ENCODE measurements around the gene DOCK6.
"Not testable (repeated sequence)": the region's sequence is repeated elsewhere in the genome, so short reads cannot be mapped to it uniquely, and the experiment has no call there.

DOCK6 gene

DNA sequence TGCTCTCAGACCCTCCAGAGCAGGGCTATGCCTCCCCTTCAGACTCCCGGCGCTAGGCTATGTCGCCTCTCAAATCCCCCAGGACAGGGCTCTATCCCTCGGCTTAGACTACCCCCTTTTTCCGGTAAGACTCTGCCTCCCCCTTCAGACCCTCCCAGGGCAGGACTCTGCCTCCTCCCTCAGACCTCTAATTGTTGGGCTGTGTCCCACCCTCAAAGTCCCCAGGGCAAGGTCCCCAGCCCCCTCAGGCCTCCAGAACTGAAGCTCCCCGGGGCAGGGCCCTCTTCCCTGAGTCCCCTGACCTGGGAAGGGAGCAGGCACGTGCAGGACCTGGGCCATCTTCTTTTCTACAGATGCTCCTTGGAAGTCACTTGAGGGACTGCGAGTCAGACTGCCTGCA, 68.2 kb downstream of the DOCK6 start:
- no peak for DNase-seq

DNA sequence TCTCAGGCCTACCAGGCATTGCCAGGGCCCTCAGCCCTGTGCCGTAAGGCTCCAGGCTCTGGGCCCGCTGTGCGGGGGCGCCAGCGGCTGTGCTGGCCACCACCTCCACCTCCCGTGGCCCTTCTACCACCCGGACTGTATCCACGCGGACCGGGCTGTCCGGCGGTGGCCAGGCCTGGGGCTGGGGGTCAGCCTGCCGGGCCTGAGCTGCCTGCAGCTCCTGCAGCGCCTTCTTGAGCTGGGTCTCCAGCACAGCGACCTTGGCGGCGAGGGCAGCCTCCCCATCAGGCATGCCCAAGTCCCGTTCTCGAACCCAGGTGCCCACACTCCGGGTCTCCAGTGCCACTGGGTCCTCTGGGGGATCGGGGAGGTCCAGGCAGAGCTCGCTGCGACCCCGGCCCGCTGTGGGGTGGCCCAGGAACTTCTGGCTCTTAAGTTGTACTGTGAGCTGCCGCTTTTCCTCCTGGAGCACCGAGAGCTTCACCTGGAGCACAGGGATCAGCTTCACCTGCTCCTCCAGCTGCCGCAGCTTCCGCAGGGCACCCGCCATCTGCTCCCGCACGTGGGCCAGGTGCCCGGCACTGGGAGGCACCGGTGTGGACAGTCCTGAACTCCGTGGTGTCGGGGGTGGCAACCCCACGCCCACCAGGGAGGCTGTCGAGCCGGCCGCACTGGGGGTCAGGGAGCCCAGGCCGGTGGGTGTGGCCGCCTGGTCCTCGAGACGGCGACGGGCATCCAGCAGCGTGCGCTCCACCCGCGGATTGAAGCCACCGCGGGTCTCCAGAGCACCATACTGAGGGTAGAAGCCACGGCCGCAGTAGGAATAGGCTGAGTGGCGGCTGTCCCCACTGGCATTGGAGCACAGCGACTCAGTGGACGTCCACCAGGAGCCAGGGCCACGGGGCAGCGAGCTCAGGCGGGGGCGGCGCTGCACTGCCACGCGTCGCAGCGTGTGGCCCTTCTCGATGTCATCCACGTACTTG, 69.1 kb downstream of the DOCK6 start:
- no peak for DNase-seq

- DNase-seq, result no peak
Observed at GRCh38 chr19:11191934-11192333, 70.4 kb downstream of the DOCK6 start.

DNA sequence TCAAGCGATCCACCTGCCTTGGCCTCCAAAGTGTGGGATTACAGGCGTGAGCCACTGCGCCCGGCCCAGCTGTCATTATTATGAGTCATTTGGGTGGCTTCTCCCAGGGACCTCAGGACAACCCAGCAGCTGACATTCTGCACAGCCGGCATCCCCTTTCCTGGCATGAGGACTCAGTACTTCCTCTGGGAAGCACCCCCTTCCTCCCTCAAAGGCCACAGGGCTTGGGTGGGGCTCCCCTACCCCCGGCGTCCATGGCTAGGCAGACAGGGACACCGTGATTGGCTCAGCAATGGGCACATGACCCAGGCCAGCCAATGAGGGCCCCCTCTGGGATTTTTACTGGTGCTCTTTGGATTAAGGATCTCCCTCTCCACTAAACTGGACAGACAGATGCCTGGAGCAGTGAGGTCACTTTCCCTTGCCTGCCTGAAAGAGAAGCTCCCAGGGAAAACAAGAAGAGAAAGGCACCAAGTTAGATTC, 71.0 kb downstream of the DOCK6 start:
- no peak for DNase-seq

DNA sequence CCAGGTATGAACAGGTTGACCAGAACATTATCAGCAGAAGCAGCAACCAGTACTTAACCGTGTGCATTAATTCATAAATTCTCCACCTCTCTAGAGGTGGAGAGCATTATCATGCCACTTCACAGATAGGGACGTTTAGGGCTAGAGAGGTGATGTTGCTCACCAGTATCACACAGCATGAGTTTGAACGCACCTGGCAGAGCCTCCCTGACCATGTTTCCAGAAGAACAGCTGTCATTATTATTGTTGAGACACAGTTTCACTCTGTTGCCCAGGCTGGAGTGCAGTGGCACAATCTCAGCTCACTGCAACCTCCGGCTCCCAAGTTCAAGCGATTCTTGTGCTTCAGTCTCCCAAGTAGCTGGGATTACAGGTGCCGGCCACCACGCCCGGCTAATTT, 71.8 kb downstream of the DOCK6 start:
- no peak for DNase-seq

DNA sequence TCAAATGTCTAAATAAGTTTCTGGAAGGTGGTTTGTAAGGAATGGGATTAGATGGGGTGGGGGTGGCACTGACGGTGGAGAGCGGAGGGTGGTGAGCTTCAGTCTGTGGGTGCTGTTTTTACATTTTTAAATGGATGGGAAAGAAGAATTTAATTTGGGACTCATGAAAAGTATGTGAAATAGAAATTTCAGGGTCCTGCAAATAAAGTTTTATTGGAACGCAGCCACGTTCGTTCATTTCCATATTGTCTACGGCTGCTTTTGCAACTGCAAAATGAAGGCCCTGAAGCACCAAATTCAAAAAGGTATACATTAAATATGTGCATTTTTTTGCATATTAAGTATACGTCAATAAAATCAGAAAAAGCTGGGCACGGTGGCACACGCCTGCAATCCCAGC, 74.9 kb downstream of the DOCK6 start:
- DNase-seq, result no peak

DNA sequence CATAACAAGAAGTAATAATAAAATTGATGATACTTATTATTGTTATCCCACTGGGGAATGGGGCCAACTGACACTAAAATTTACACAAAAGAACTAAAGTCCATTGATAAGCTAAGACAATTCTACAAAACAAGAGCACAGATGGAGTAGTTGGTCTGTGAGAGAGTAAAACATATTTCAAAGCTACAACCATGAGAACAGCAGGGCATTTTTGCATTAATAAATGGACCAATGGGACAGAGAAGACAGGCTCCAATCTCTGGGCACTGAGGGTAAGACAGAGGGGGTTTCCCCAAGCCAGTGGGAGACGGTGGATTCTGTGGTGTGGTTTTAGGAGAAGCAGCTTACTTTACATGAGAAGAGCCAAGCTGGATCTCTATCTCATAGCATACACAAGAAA, 79.3 kb downstream of the DOCK6 start:
- no peak for DNase-seq

DNA sequence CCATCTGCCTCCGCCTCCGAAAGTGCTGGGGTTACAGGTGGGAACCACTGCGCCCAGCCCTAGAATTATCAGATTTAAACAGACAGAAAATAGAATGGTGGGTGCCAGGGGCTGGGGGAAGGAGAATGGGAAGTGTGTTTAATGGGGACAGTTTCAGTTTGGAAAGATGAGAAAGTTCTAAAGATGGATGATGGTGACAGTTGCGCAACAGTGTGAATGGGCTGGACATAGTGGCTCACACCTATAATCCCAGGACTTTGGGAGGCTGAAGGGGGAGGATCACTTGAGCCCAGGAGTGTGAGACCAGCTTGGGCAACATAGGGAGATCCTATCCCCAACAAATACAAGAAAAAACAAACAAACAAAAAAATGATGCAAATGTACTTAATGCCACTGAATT, 80.8 kb downstream of the DOCK6 start:
- no peak for DNase-seq

DNA sequence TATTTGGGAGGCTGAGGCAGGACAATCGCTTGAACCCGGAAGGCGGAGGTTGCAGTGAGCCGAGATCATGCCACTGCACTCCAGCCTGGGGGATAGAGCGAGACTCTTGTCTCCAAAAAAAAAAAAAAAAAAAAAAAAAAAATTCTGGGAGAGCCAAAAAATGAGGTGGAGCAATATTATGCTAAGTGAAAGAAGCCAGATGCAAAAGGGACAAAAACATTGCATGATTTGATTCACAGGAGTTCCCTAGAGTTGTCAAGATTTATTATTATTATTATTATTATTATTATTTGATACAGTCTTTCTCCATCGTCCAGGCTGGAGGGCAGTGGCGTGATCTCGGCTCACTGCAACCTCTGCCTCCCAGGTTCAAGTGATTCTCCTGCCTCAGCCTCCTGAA, 81.3 kb downstream of the DOCK6 start:
- DNase-seq, result not testable (repeated sequence)

- DNase-seq, result no peak
Observed at GRCh38 chr19:11180346-11180745, 82.0 kb downstream of the DOCK6 start.

GRCh38 chr19:11179716-11180297, 82.5 kb downstream of the DOCK6 start:
- no peak for DNase-seq

DNA sequence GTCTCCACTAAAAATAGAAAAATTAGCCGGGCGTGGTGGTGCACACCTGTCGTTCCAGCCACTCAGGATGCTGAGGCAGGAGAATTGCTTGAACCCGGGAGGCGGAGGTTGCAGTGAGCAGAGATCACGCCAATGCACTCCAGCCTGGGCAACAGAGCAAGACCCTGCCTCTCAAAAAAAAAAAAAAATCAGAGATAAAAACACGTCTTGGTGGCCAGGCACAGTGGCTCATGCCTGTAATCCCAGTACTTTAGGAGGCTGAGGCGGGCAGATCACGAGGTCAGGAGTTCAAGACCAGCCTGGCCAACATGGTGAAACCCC, 83.2 kb downstream of the DOCK6 start:
- not testable (repeated sequence) for DNase-seq

GRCh38 chr19:11177592-11177991, 84.7 kb downstream of the DOCK6 start:
- no peak for DNase-seq

DNA sequence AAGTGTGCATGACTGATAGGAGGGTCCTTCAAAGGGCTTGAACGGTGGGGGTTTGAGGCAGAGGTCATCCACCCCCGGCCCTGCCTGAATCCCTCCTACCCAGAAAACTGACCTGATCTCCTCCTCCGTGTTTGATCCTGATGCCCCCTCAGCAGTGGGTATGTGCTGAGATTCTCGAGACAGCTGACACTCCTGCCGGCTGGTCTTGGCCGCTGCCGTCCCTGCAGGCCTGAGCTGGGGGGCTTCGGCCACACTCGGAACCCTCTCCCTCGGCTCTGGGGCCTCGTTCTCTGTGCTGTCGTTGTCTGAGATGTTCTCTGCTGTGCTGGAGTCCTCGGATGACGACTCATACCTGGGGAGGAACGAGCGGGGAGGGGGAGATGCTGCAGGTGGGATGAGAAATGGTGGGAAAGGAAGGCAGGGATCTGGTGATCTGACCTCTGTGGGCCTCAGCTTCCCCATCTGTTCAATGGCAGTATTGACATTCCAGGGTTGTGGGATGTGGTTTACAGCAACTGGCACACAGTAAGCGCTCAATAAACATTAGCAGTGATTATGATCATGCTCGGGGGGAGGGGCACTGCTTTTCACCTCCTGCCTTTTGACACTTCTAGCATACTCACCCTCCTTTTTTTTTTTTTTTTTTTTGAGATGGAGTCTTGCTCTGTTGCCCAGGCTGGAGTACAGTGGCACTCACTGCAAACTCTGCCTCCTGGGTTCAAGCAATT, 85.7 kb downstream of the DOCK6 start:
- DNase-seq, result no peak

DNA sequence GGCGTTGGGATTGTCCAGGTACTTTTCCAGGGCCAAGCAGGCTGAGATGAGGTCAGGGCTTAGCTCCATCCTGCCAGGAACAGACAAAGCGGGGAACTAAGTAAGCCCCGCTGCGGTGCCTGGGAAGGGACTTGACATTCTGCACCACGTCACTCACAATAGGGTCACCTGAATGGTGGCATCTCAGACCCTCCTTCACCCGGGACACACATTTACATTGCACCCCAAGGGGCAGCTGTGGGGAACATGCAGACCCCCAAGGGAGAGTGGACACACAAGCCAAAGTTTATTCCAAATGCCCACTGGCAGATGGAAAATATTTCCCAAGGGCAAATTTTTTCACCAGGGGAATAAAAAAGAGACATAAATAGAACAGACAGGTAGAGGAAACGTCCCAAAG, 86.4 kb downstream of the DOCK6 start:
- no peak for DNase-seq

DNA sequence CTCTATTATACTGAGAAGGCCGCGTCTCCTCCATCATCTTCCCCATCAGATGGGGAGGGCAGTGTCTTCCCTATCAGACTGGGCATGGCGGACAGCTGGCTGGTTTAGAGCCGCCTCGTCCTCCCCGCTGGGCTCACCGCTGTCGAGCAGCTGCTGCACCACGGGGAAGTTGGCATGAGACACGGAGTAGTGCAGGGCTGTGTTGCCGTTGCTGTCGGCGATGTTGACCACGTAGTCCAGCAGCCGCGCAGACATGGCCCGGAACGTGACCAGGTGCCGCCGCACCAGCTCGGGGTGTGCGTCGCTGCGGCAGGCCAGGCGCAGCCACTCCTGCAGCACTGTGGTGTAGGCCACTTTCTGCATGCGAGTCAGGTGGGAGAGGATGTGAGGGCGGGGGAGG, 88.0 kb downstream of the DOCK6 start:
- no peak for DNase-seq

GRCh38 chr19:11173516-11174155, 88.7 kb downstream of the DOCK6 start:
- DNase-seq, result no peak

DNA sequence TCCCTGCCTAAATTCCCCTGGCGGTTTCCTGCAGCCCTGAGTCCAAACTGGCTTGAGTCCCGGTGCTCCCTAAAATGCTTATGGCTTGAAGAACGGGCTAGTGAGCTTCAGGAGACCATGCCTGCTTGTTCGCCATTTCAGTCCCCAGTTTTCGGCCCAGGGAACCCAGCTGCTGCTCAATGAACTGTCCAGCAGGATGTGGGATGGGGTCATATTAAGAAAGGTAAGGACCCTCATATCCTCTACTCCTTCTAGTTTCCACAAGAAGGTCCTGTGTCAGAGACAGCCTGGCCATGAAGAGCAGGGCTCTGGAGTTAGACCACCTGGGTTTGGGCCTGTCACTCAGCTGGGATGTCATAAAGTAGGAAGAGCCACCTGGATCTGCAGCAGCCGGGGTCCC, 89.7 kb downstream of the DOCK6 start:
- no peak for DNase-seq

DNA sequence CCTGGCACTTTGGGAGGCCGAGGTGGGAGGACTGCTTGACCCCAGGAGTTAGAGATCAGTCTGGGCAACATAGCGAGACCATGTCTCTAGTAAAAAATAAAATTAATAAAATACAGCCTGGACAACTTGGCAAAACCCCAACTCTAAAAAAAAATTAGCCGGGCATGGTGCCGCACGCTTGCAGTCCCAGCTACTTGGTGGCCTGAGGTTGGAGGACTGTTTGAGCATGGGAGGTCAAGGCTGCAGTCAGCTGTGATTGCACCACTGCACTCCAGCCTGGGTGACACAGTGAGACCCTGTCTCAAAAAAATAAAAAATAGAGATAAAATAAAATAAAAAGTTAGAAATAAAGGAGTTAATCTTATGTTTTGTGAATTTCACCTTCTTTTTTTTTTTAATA, 91.2 kb downstream of the DOCK6 start:
- no peak for DNase-seq

DNA sequence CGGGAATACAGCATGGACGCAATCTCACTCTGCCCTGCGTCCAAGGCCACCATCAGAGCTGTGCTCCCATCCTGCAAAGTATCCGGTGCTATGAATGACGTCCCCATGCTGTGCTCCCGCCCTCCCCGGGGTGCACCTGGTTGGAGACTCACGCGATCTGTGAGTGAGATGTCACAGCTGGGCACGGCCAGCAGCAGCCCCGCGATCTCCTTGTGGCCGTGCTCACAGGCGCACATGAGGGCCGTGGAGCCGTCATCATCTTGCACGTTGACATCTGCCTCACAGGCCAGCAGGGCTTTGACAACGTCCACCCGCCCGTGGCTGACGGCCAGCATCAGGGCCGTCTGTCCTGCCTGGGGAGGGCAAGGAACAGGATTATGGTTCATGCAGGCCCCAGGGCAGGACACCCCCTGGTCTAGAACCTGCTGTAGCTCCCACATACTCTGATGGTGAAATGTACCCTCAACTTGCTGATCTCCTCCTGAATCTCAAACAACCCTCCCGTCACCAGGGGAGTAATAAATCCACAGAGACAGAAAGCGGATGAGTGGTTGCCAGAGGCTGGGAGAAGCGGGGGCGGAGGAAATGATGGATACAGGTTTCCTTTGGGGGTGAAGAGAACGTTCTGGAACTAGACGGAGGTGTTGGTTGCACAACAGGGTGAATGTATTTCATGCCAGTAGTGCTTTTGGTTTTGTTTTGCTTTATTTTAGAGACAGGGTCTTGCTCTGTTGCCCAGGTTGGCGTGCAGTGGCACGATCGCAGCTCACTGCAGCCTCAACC, 92.2 kb downstream of the DOCK6 start:
- DNase-seq, result no peak

DNA sequence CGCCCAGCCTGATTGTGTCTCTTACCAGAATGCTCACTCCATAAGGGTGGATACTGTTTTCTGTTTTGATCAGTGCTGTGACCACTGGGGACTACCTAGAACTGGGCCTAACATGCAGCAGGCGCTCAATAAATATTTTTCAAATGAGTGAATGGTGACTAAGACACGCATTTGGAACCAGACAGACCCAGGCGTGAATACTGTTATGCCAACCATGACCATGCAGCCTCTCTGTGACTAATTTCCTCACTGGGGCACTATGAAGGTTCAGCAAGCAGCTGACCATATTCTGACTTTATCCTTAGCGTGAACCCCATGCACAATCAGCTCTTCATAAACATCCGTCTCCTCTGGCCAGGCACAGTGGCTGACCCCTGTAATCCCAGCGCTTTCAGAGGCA, 93.8 kb downstream of the DOCK6 start:
- no peak for DNase-seq

All from NCI-H1436 (cell line).